Posterior vena cava (tissue), 2 donors: ENCODE results near the gene EPB41L3. TPM values are rescaled to one million over a fixed set of nuclear protein-coding genes. Genes with fewer than 3 reads are reported as not detected.
A peak's percentile ranks its signal among the peaks of the same experiment; 100 is the strongest.
"Not testable (repeated sequence)": the region's sequence is repeated elsewhere in the genome, so short reads cannot be mapped to it uniquely, and the experiment has no call there.

ENCODE experiments used
- DNase-seq: peaks from one replicate; pipeline ENCODE4 v3.0.0-alpha.2; 2020; ENCODE audit warnings: low spot score
- intact Hi-C, 2 donors: fragments of 100-400 bp; cut with DNase I; formaldehyde crosslinking; loops; one replicate each; pipeline versions ENCODE4 v1.14.1 to v1.14.2; 2022 to 2023
- long read RNA-seq, 2 donors: library from polyadenylated mRNA; unstranded; transcript quantifications; one replicate each; pipeline ENCODE4 v2.0.0, GENCODE V29; 2020 to 2021
- total RNA-seq, 2 donors: library from RNA; stranded (reverse); fragmentation: NEBNext Ultra II Directional; extraction: Animal tissue kit (Norgen Biotek cat#: 25700); gene quantifications; one replicate each; pipeline ENCODE4 v1.2.1, GENCODE V29; 2021
- donor health status: DM: yes; HTN: yes; CAD: no.
- donor health status: DM: yes; HTN: yes; CAD: no.

EPB41L3 gene
- total RNA-seq: 10 to 100 TPM; 48.2 to 82.9 TPM
- long read RNA-seq, donor 1, transcript EPB41L3-204 (20 exons, 3,370 nt): major isoform, 12 of 30 reads
- long read RNA-seq, donor 1, partial matches to known transcripts: 5 of 30 reads
- long read RNA-seq, donor 1, other reads (novel, unspliced or antisense): 13 of 30 reads
- long read RNA-seq, donor 2, partial matches to known transcripts: 10 of 13 reads
- long read RNA-seq, donor 2, other reads (novel, unspliced or antisense): 3 of 13 reads

DNA sequence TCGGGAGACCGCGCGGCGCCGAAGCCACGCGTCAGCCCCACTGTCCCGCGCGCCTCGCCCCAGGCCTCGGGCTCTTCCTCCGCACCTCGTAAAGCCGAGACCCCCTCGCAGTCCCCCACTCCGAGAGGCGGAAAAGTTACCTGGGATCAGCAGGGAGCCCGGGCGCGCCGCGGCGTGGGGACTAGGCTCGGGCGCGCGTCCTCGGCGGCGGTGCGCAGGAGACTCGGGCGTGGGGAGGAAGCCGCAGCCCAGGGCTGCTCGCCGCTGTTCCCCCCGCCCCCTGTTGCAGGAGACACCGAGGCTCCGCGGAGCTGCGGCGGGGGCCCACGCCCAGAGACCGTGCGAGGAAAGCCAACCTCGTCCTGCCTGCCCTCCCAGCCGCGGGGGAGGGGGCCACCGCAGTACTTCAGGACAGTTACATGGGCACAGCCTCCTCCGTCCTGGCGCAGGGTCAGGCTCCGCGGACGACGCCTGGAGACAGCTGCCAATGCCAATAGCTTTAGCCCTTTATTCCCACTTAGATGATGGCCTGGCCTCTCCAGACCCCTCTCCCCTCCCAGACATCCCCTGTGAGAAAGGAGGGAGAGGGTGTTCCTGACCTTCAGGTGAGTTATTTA, at the start of gene EPB41L3:
Gene EPB41L3, minus strand, starts transcription at position 225 of the 617 bp plus-strand sequence. CDS start 54,814 bp downstream, outside the sequence.
- intact Hi-C loops: no loop called here
- DNase-seq: peak; percentile 86

DNA sequence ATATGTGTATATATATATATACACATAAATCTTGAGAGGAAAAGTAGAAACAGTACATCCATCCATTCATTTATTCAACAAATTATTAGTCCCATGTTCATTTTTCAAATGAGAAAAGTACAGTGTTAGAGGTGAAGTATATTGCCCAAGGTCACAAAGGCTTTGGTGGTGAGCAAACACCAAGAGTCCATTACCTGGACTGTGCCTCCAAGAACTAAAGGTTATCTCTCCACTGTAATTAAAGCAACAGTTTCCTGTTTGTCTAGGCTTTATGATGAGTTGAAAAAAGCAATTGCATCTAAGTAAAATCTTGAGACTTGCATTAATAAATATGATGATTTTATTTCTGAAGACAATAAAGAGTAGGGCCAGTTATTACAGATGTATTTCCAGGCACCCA, 44.7 kb upstream of the EPB41L3 start:
- intact Hi-C loops: no loop called here
- no peak for DNase-seq

DNA sequence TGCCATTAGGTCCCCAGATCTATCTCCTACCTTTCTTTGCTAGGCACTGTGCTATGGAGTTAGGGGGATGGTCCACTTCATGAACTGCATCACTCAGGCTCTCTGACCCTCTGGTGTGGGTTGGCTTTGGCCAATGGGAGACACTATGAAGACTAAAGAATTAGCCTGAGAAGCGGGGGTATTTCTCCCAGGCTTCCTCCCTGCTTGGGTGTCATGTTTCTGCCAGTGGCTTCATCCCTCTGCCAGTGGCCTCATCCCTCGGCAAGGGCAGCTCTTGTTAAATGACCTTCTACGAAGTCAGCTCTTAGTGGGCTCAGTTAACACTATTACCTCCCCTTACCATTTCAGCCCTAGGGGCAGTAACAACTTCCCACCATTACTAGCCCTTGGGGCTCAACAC, 41.9 kb upstream of the EPB41L3 start:
- no peak for DNase-seq
- intact Hi-C loops: no loop called here

DNA sequence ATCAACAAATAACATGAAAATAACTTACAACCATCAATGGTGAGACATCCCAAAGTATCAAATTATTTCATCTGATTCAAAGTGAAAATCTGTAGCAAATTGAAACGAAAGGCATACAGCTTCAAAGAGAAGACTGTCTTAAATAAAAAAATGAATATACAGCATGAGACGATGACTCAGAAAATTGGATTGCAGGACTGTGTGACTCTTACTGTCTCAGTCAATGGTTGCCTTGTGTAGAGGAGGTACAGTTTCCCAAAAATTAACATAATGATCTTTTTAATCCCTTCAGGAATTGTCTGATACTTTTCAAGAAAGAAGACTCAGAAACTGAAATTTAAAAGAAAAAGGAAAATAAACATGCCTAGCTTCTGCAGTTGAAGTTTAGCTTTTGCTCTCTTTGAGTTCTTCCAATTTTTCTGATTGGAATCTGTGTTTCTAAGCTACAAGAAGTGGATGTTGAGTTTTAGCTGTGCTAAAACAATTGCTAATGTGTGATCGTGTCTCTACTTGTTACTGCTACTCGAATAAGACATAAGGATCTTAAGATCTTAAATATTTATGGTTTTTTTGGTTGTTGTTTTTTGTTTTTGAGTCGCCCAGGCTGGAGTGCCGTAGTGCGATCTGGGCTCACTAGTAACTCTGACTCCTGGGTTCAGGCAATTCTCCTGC, 41.1 kb upstream of the EPB41L3 start:
- intact Hi-C loops: no loop called here
- no peak for DNase-seq

DNA sequence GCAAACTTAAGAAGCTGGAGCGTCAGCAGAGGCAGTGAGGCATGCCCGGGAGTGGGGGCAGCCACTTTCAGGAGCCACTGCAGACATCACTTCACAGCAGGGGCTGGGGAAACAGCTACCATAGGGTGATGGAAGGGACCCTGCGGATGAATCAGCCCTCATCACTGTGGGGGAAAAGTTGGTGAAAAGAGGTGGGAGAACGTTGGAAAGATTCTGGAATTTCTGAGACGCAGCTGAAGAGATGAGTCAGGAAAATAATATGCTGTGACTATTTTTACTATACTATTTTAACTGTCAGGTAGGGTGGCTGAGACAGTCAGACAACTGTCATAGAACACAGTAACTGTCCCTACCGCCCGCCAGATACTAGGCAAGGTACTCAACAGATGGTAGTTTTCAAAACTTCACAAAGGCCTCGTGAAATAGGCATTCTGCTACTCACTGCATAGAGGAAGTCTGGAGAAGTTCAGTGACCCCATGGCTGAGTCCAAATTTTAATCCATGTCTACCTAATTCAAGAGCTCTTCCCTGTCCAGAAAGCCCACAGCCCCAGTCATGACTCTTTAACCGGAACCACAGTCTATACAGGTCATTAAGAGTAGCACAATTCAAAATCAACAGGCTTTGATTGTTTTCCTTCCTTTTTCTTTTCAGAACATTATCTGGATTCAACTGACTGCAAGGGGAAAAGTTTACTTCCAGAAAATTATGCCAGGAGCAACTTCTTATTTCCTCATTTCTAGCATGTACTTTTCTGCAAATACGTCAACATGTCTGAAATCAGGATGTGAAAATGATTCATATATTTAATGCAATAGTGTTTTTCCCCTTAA, 39.3 kb upstream of the EPB41L3 start:
- no peak for DNase-seq
- intact Hi-C loops: no loop called here

DNA sequence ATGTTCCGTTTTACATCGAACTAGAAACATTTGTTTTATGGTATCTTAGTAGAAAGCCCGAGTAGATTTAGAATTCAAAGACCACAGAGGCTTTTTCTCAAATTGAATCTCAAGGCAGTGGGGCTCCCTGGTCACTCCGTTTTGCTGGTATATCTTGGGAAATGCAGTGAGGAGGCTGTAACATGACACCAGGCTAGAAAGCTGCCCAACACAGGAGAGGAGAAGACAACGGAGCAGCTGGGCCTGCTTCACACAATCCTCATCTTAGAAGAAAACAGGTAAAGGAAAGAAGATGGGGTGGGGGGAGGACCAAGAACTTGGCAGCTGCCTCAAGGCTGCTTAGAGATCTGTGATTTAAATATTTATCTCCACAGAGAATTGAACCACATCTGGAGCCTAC, 38.3 kb upstream of the EPB41L3 start:
- intact Hi-C loops: no loop called here

DNA sequence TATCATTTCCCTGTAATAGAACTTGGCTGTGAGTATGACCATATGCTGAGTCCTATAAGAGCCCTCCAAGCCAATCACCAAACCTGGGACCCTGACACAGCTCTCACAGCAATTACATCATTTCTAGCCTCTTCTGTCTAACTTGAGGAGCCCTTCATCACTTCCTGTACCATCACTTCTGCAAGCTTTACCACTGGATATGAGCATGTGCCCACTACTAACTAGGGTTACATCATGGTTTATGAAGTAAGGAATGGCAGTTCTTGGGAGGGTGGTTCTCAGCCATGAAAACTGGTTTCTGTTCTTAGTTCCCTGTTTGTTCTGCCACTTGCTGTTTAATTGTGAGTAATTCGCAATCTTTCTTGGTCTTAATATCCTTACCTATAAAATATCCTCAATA, 31.0 kb upstream of the EPB41L3 start:
- no peak for DNase-seq
- intact Hi-C loops: no loop called here

More for the DNA sequence above, 38.3 kb upstream of the EPB41L3 start:
- DNase-seq: no peak

DNA sequence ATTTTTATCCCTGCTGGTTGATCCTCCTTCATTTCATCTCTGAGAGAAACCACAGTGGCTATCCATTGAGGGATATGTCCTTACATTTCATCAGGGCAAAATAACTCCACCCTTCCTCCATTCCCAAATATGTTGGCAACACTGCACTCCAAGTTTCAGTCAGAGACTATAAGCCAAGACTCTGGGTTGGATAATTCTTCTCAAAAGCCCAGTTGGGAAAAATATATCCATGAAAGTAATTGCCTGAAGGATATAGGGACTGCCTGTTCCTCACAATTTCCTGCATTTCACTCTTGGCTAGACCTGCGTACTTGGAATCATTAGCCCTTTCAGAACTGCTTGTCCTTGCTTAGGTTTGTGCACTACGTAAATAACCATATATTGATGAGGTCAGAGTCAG, 27.9 kb upstream of the EPB41L3 start:
- intact Hi-C loops: no loop called here
- no peak for DNase-seq

DNA sequence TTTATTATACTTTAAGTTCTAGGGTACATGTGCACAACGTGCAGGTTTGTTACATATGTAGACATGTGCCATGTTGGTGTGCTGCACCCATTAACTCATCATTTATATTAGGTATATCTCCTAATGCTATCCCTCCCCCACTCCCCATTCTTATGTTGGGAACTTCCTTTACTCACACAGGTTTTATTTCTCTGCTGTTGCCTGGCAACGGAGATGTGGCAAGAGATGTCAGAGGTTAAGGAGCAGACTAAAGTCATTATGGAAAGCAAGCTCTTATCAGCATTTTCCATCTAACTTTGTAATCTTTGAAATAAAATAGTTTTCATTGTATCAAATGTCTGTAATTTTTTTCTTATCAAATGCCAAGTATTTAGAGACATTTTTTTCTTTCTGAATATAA, 26.8 kb upstream of the EPB41L3 start:
- intact Hi-C loops, DNase-seq: not testable (repeated sequence)

DNA sequence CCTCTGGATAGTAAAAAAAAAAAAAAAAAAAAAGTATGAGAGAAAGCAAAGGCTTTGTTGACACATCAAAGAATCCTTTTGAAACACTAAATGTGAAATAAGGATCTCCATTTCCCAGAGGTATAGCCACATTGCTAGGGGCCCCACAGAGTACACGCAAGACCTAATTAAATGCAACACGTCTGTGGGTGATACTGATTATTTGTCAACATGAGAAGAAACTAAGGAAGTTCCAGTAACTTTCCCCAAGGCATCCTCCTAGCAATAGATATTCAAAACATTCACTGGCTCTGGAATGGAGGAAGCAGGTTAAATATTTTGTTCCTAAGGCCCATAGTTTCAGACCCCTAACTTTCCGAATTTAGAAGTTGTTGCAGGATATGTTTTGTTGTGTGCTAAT, 24.6 kb upstream of the EPB41L3 start:
- DNase-seq: no peak
- intact Hi-C loops: no loop called here

DNA sequence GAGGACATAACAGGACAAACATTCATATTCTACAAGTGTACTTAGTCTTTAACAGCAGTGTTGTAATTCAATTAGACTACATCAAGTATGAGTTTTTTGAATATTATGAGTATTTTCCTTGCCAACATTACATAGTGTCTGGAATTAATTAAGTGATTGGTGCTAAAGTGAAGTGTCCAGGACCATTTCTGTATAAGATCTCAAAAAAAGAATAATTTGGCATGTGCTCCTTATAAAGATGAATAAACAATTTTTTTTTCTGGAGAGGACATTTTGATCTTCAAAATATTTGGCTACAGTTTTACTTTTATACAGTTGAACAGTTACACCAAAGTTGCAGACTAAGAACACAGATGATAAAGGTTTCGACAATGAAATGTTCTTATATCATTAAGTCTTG, 15.1 kb upstream of the EPB41L3 start:
- intact Hi-C loops: no loop called here
- no peak for DNase-seq

DNA sequence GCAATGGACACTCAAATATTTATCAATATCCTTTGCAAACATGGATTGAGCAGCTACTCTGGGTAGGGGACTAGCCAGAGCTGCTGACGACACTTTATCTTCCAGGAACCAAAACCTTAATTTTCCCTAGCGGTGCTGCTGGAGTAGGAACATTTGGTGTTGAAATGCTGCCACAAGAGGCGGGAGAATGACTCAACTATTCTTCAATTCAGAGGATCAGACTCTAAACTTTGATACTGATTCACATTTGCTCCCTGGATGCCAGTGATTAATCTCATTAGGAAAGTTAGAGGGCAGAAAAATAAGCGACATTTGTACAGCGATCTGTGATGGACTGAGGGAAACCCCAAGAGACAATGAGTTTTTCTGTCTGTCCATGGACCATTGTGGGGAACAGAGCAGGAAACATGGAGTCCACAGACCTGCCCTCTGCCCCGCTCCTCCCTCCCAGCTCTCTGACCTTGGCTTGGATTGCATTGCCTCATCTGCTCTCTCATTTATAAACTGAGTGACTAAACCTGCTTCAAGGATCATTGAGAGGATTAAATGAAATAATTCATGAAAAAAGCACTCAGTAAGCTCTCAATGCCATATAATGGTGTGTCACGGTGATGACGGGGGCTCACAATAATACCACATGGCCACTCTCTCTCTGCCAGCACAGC, 12.6 kb upstream of the EPB41L3 start:
- peak; percentile 66 for DNase-seq
- intact Hi-C loops: no loop called here

DNA sequence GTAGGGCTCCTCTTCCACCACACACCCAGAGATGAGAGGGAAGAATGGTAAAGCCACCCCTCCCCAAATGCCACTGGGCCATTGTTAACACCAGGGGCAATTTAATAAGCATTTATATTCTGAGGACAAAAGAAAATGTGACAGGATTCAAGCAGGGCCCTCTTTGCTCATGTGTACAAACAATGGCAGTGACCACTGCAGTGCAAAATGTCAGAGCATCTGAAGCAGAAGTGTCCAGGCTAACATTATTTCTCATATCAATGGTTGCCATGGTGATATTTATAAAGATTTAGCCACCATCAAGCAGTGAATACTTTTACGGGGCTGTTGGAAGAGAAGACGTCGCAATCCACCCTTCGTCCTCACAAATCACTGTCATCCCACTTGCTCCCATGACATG, 10.8 kb upstream of the EPB41L3 start:
- intact Hi-C loops: no loop called here
- DNase-seq: no peak

DNA sequence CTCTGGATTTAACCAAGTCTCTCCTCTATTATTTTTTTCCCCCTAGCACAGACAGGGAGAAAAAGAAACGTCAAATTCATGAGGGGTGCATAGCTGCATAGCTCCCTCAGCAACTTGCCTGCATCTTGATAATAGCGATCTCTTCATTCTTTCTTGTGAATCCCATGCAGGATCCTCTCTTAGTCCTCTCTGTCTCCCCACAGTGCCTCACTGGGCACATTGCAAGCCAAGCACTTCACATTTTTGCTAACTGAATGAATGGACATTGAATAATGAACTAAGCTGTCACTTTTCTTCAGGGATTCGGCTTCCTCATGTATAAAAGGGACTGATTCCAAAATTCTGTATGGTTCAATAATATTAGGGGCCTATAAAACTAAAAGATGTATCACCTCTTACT, 2.9 kb upstream of the EPB41L3 start:
- intact Hi-C loops: no loop called here
- DNase-seq: no peak

DNA sequence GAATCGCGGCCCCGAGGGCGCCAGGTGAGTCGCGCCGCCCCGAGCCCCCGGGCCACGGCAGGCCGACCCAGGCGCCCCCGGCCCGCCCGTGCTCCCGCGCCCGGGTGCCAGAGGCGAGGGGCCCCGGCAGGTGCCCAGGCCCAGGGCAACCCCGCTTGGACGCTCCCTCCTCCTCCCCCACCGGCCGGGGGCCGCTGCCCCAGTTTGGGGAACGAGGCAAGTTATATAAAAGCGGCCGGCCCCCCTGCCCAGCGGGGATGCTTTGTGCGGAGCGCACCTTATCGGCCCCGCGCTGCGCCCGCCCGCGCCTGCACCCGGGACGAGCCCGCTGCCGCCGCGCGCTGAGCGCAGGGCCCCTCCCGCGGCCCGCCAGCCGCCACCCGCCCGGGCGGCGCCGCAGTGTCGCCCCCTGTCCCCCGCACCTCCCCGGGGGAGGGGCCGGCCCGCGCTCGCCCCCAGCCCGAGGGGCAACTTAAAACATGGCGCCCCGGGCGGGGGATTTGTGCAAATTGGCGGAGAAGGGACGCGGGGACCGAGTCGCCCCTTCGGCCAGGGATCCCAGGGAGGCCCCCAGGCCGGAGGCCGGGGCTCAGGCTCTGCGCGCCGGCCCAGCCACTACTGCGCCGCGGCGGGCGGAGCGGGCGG, 639 bp downstream of the EPB41L3 start:
- DNase-seq: no peak
- intact Hi-C loops: no loop called here

DNA sequence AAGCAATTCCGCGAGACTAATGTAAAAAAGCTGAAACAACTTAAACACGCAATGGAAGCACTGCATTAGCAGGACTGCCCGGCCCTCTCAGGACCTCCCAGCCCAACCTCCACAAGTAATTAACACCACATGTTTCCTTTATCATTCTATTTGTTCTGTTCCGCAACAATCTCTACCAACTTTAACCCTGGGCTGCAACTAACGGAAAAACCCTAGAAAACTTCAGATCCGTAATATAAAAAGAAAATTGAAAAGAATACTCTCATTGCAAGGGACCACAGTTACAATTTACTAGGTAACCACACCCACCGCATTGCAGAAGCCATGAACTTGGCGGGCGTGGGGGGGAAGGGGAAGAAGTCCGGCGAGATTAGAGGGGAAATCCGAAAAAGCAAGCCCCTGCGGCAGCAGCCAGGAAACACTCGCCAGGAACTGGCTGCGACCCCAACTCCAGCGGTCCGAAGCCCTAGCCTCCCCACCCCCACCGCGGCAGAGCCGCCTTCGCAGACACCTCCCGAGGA, 1.2 kb downstream of the EPB41L3 start:
- intact Hi-C loops: no loop called here

DNA sequence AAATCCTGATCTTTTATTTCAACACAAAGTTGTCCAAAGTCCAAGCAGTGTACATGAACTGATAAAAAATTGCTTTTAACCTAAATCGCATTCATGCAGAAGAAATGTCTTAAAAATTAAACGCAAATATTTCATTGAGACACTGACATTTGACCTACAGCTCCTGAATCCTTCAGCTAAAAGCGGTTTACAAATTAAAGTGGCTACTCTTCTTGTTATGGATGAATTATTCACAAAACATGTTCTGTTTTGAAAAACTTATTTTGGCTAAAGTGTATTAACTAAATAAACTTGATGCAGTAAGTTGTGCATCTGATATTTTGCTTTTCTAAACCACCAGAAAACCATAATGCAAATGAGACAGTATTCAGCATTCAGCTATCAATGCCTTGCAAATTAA, 2.2 kb downstream of the EPB41L3 start:
- DNase-seq: no peak
- intact Hi-C loops: no loop called here

More for the DNA sequence above, 1.2 kb downstream of the EPB41L3 start:
- DNase-seq: no peak

DNA sequence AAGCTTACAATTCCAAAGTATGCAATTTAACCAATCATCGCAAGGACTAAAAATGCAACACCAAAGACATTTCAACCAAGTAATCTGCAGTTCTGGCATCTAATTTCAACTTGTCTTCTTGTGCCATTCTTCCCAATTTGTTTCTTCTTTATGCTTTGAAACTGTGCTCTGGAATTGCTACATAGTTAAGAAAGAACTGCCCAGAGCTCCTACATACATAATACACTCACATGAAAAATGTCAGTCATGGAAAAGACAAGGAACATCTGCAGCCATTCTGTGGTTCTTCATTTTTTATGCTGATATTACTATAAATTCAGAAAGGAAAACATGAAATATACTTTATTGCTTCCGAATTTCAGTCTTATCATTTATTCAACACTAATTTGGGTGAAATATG, 4.4 kb downstream of the EPB41L3 start:
- no peak for DNase-seq
- intact Hi-C loops: loop anchor here in 1 of 2 donors (10.0 kb wide), 1 partner anchor 75 kb away; no protein-coding TSS in a partner anchor

DNA sequence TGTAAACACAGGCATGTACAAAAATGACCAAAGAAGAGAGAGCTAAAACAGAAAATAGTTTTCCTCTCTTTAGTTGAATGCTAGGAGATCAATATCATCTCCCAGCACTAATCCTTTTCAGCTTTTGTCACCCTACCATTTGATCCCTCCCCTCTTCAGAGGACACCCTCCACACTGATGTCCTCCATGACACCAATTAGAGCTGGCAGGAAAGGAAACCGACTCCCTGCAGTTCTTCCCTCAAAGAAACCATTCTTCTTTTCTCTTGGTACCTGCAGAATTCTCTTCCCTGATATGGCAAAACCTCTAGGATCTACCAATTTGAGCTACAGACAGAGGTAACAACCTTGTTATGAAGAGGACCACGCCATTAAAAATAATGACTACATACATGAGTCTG, 5.3 kb downstream of the EPB41L3 start:
- intact Hi-C loops: loop anchor here in 1 of 2 donors (10.0 kb wide), 1 partner anchor 74 kb away; no protein-coding TSS in a partner anchor
- no peak for DNase-seq
